SU-DHL-6 (cell line): ENCODE data around the gene GOLGA6D.
"Not testable (repeated sequence)": the region's sequence is repeated elsewhere in the genome, so short reads cannot be mapped to it uniquely, and the experiment has no call there.

Experiments used
- H2AFZ ChIP-seq: fragments of 200-600 bp; sonication (generic); 2 replicates; pipeline ENCODE4 v1.6.1; 2014; ENCODE audit warnings: low read depth, mild to moderate bottlenecking, moderate library complexity, mixed read lengths, antibody characterized with exemption, low read length; ENCODE audit not compliant: severe bottlenecking
- H3F3A ChIP-seq: fragments of 200-600 bp; shearing (Covaris generic); 2 replicates; pipeline ENCODE4 v1.6.0; 2016; ENCODE audit warnings: antibody characterized with exemption, mild to moderate bottlenecking; ENCODE audit not compliant: insufficient read depth
- H3K27ac ChIP-seq: fragments of 200-600 bp; sonication (generic); 2 replicates; pipeline ENCODE4 v1.5.1; 2016; ENCODE audit warnings: low read depth, mild to moderate bottlenecking, low read length, moderate library complexity, mixed read lengths
- H3K27me3 ChIP-seq: fragments of 200-600 bp; sonication (generic), shearing (Covaris generic); 2 replicates; pipeline ENCODE4 v1.6.0; 2014; ENCODE audit warnings: mild to moderate bottlenecking, low read length
- H3K36me3 ChIP-seq: fragments of 200-600 bp; sonication (generic); 2 replicates; pipeline ENCODE4 v1.6.1; 2014; ENCODE audit warnings: mild to moderate bottlenecking, low read length, mixed read lengths
- H3K4me2 ChIP-seq: fragments of 300-600, 200-600 bp; shearing (Covaris generic), sonication (generic); 2 replicates; pipeline ENCODE4 v1.6.0; 2014; ENCODE audit warnings: low read length, low read depth, mild to moderate bottlenecking; ENCODE audit not compliant: poor library complexity, severe bottlenecking
- H3K4me3 ChIP-seq: fragments of 200-600 bp; sonication (generic); 2 replicates; pipeline ENCODE4 v1.5.1; 2014; ENCODE audit warnings: antibody characterized with exemption, low read length, mild to moderate bottlenecking, mixed read lengths; ENCODE audit not compliant: insufficient read depth, poor library complexity, severe bottlenecking
- H3K79me2 ChIP-seq: fragments of 200-600 bp; sonication (generic); 2 replicates; pipeline ENCODE4 v1.6.1; 2014; ENCODE audit warnings: mild to moderate bottlenecking, low read length, moderate library complexity; ENCODE audit not compliant: insufficient read depth
- H3K9ac ChIP-seq: fragments of 200-600 bp; sonication (generic); 2 replicates; pipeline ENCODE4 v1.7.0; 2014; ENCODE audit warnings: mild to moderate bottlenecking, low read length
- H3K9me2 ChIP-seq: fragments of 200-600 bp; sonication (generic); replicated peaks from 2 replicates; pipeline ENCODE4 v1.6.1; 2014; ENCODE audit warnings: low read length; ENCODE audit not compliant: insufficient read depth
- H3K9me3 ChIP-seq: fragments of 200-600 bp; sonication (generic); 2 replicates; pipeline ENCODE4 v1.6.1; 2014; ENCODE audit warnings: low read length, mixed read lengths; ENCODE audit not compliant: insufficient read depth
- H4K20me1 ChIP-seq: fragments of 200-600 bp; sonication (generic); 2 replicates; pipeline ENCODE4 v1.6.1; 2014; ENCODE audit warnings: low read depth, mild to moderate bottlenecking, antibody characterized with exemption, low read length, moderate library complexity, mixed read lengths
- CTCF ChIP-seq: fragments of 200-600 bp; sonication (generic); IDR thresholded peaks from one replicate; pipeline ENCODE4 v1.5.1; 2017; ENCODE audit warnings: antibody characterized with exemption, mild to moderate bottlenecking, low read length, moderate library complexity; ENCODE audit not compliant: insufficient read depth, poor library complexity, severe bottlenecking
- EZH2phosphoT487 ChIP-seq: fragments of 200-600 bp; sonication (generic), shearing (Covaris generic); conservative IDR thresholded peaks from 2 replicates; pipeline ENCODE4 v1.6.1; 2018; ENCODE audit warnings: mild to moderate bottlenecking, antibody characterized with exemption, low read length, moderate library complexity, mixed read lengths

The GOLGA6D gene

GRCh38 chr15:75313116-75313845 is 30.6 kb downstream of the GOLGA6D start:
- no peak overlapping the region for H2AFZ ChIP-seq
- no peak overlapping the region for H3K4me2 ChIP-seq

GRCh38 chr15:75314552-75315290 is 32.1 kb downstream of the GOLGA6D start:
- no peak for TF ChIP-seq EZH2phosphoT487
- TF ChIP-seq CTCF = no peak

More at GRCh38 chr15:75313116-75313845, 30.6 kb downstream of the GOLGA6D start:
- Histone ChIP-seq H3K36me3 (no peaks in the 10 kb centered on the region), H3K9me3 (no peaks in the 10 kb centered on the region), H3K79me2 (no peaks in the 10 kb centered on the region), H4K20me1 (no peaks in the 10 kb centered on the region), H3K27me3 (no peaks in the 10 kb centered on the region), H3K9ac (no peak overlapping the region), H3K27ac (no peak overlapping the region), H3K9me2 (no peaks in the 10 kb centered on the region), H3K4me3 (no peak overlapping the region), H3F3A (no peaks in the 10 kb centered on the region)
- TF ChIP-seq CTCF (no peak), EZH2phosphoT487 (no peak)

GRCh38 chr15:75319231-75319897 is 36.7 kb downstream of the GOLGA6D start:
- not testable (repeated sequence) for H3K9me3 ChIP-seq, H3K79me2 ChIP-seq, H4K20me1 ChIP-seq, H3K27me3 ChIP-seq, H3F3A ChIP-seq, H3K9ac ChIP-seq, H3K27ac ChIP-seq, H2AFZ ChIP-seq, H3K4me3 ChIP-seq, H3K9me2 ChIP-seq, H3K4me2 ChIP-seq, H3K36me3 ChIP-seq

More at GRCh38 chr15:75314552-75315290, 32.1 kb downstream of the GOLGA6D start:
- Histone ChIP-seq H3K9me2 (no peaks in the 10 kb centered on the region), H3K27me3 (no peaks in the 10 kb centered on the region), H3K9me3 (no peaks in the 10 kb centered on the region), H3K9ac (no peak overlapping the region), H3K27ac (no peak overlapping the region), H3K36me3 (no peaks in the 10 kb centered on the region), H3F3A (no peaks in the 10 kb centered on the region), H4K20me1 (no peaks in the 10 kb centered on the region), H2AFZ (no peak overlapping the region), H3K79me2 (no peaks in the 10 kb centered on the region), H3K4me3 (no peak overlapping the region), H3K4me2 (no peak overlapping the region)
